Right lung (tissue), 5 donors: ENCODE results near the gene MCTP2. TPM values are rescaled to one million over a fixed set of nuclear protein-coding genes. Genes with fewer than 3 reads are reported as not detected.

ENCODE experiments used
- DNase-seq, 2 donors: peaks; one replicate each; pipeline ENCODE4 v3.0.0-alpha.2; 2013
- polyA plus RNA-seq, 5 donors: library from polyadenylated mRNA; unstranded; fragments of 120-200 nt; gene quantifications; one replicate each; pipeline versions ENCODE4 v1.2.1 to v1.2.3, GENCODE V29; 2013; ENCODE audit warnings: inconsistent platforms in 1 of 5, low replicate concordance in 1 of 5; ENCODE audit not compliant: insufficient read length in 5 of 5, insufficient read depth in 1 of 5

Gene MCTP2
- polyA plus RNA-seq, 5 donors, result 27.9 to 43.8 (median 36.2) TPM

- no peak for DNase-seq
Observed at GRCh38 chr15:94259863-94260262, 28.5 kb downstream of the MCTP2 start.

- no peak for DNase-seq
Observed at GRCh38 chr15:94262201-94262600, 30.8 kb downstream of the MCTP2 start.

GRCh38 chr15:94263341-94264273 lies 32.2 kb downstream of the MCTP2 start:
- DNase-seq, result no peak

GRCh38 chr15:94265009-94265408 lies 33.6 kb downstream of the MCTP2 start:
- DNase-seq, result no peak

- DNase-seq, result no peak
Observed at GRCh38 chr15:94265982-94266381, 34.6 kb downstream of the MCTP2 start.

- no peak for DNase-seq
Observed at GRCh38 chr15:94266789-94267188, 35.4 kb downstream of the MCTP2 start.

- DNase-seq, result no peak
Observed at GRCh38 chr15:94269954-94270353, 38.6 kb downstream of the MCTP2 start.

GRCh38 chr15:94270570-94270969 lies 39.2 kb downstream of the MCTP2 start:
- DNase-seq, result no peak

- no peak for DNase-seq
Observed at GRCh38 chr15:94272251-94272898, 41.0 kb downstream of the MCTP2 start.

GRCh38 chr15:94273826-94274225 lies 42.5 kb downstream of the MCTP2 start:
- no peak for DNase-seq

- no peak for DNase-seq
Observed at GRCh38 chr15:94274745-94275144, 43.4 kb downstream of the MCTP2 start.

GRCh38 chr15:94277485-94277884 lies 46.1 kb downstream of the MCTP2 start:
- DNase-seq, result no peak

GRCh38 chr15:94279736-94280135 lies 48.4 kb downstream of the MCTP2 start:
- no peak for DNase-seq

GRCh38 chr15:94280301-94280700 lies 48.9 kb downstream of the MCTP2 start:
- DNase-seq, result no peak

- no peak for DNase-seq
Observed at GRCh38 chr15:94282269-94283250, 51.2 kb downstream of the MCTP2 start.

GRCh38 chr15:94286583-94286982 lies 55.2 kb downstream of the MCTP2 start:
- no peak for DNase-seq

- DNase-seq, result no peak
Observed at GRCh38 chr15:94287794-94288246, 56.5 kb downstream of the MCTP2 start.

GRCh38 chr15:94290730-94291129 lies 59.4 kb downstream of the MCTP2 start:
- DNase-seq, result no peak

- DNase-seq, result no peak
Observed at GRCh38 chr15:94293411-94294402, 62.3 kb downstream of the MCTP2 start.

- DNase-seq, result no peak
Observed at GRCh38 chr15:94294556-94294955, 63.2 kb downstream of the MCTP2 start.

GRCh38 chr15:94295275-94295674 lies 63.9 kb downstream of the MCTP2 start:
- DNase-seq, result no peak
